NT2/D1 (cell line): ENCODE results near the gene PLCB3.

ENCODE experiments used
- SUZ12 ChIP-seq: IDR thresholded peaks from 2 replicates; pipeline ENCODE4 v1.6.1; 2011; ENCODE audit not compliant: insufficient read length, insufficient read depth; ENCODE audit errors: extremely low read depth
- YY1 ChIP-seq: IDR thresholded peaks from 2 replicates; pipeline ENCODE4 v1.6.1; 2011; ENCODE audit not compliant: insufficient read length, insufficient read depth
- ZNF274 ChIP-seq: IDR thresholded peaks from 2 replicates; pipeline ENCODE4 v1.6.1; 2011; ENCODE audit warnings: mild to moderate bottlenecking, low read depth, low read length

DNA sequence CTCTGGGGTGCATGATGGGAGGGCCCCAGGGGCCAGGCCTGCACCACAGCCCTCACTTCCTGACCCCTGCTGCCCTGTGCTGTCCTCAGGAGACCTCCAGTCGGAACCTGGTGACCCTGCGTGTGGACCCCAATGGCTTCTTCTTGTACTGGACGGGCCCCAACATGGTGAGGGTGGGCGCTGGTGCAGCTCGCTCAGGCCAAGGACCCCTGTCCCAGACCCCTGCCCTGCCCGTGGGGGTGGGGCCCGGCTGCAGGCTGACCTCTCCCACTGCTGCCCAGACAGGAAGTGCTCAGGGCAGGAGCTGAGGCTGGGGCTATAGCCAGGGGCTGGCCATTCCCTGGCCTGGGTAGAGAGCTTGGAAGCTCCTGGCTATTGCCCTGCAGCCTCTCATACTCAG lies 3.0 kb downstream of the PLCB3 start:
- no peak for TF ChIP-seq ZNF274
- no peak for TF ChIP-seq YY1
- no peak for TF ChIP-seq SUZ12
